T-cell (primary cell): ENCODE data around the gene PIP5K1B. TPM values are rescaled to one million over a fixed set of nuclear protein-coding genes. Genes with fewer than 3 reads are reported as not detected.

Experiments
- ATAC-seq, 4 experiments: fragments of 200-7000 bp in 3 of 4; fragments of 150-1000 bp in 1 of 4; cut with Tn5 transposase; replicated peaks in 1 of 4; 1 replicate in 3 of 4; 2 replicates in 1 of 4; pipeline ENCODE4 v1.10.0; 2021; ENCODE audit warnings: moderate library complexity in 3 of 4, mild to moderate bottlenecking in 2 of 4, moderate number of reproducible peaks in 1 of 4
- CTCF ChIA-PET, 2 donors: fragments of 300-600 bp; sonication (Branson Sonifier 250); formaldehyde crosslinking; loops; one replicate each; lab custom pipeline; 2022; ENCODE audit warnings: antibody characterized with exemption in 2 of 2; lab: Charles Lee
- POLR2A ChIA-PET, 2 donors: fragments of 300-600 bp; sonication (Branson Sonifier 250); formaldehyde crosslinking; loops; one replicate each; lab custom pipeline; 2022; ENCODE audit warnings: antibody characterized with exemption in 2 of 2; lab: Charles Lee
- DNase-seq, 35 experiments: peaks; one replicate each; pipeline versions ENCODE4 v3.0.0 to v3.0.0-alpha.2; 2013 to 2023
- H3K27ac ChIP-seq: one replicate; pipeline ENCODE4 v1.5.1; 2013; ENCODE audit warnings: low read length
- H3K27me3 ChIP-seq, 2 experiments: replicated peaks in 1 of 2; 1 replicate in 1 of 2; 2 replicates in 1 of 2; pipeline versions ENCODE4 v1.6.1 to v1.7.0; 2013; ENCODE audit warnings: low read length in 1 of 2, mixed read lengths in 1 of 2; ENCODE audit not compliant: control insufficient read depth in 2 of 2, insufficient read depth in 2 of 2; ENCODE audit errors: extremely low read depth in 1 of 2
- H3K36me3 ChIP-seq, 2 donors: 1 replicate in 1 of 2; 2 replicates in 1 of 2; pipeline versions ENCODE4 v1.6.1 to v1.7.0; 2013; ENCODE audit warnings: low read length in 1 of 2; ENCODE audit not compliant: control insufficient read depth in 2 of 2, insufficient read depth in 1 of 2; ENCODE audit errors: extremely low read depth in 1 of 2
- H3K4me1 ChIP-seq, 2 experiments: 1 replicate in 1 of 2; 2 replicates in 1 of 2; pipeline versions ENCODE4 v1.6.1 to v1.7.0; 2013; ENCODE audit warnings: low read length in 2 of 2, mixed read lengths in 1 of 2; ENCODE audit not compliant: insufficient read depth in 2 of 2, control insufficient read depth in 1 of 2; ENCODE audit errors: extremely low read depth in 1 of 2
- H3K4me3 ChIP-seq, 2 donors: 1 replicate in 1 of 2; 2 replicates in 1 of 2; pipeline versions ENCODE4 v1.5.1 to v1.7.0; 2013; ENCODE audit warnings: mild to moderate bottlenecking in 2 of 2, low read length in 1 of 2, moderate library complexity in 1 of 2; ENCODE audit not compliant: control insufficient read depth in 1 of 2; ENCODE audit errors: extremely low read depth in 1 of 2
- H3K9me3 ChIP-seq: 2 replicates; pipeline ENCODE4 v1.7.0; 2013
- H3K27ac Mint-ChIP-seq, 2 donors: one replicate each; pipeline ENCODE4 v1.8.0; 2020 to 2021; ENCODE audit warnings: mild to moderate bottlenecking in 2 of 2, mixed read lengths in 2 of 2
- H3K27me3 Mint-ChIP-seq, 2 donors: one replicate each; pipeline ENCODE4 v1.8.0; 2021 to 2022; ENCODE audit warnings: mixed read lengths in 2 of 2
- H3K36me3 Mint-ChIP-seq: one replicate; pipeline ENCODE4 v1.8.0; 2021; ENCODE audit warnings: mixed read lengths
- H3K4me1 Mint-ChIP-seq, 3 donors: one replicate each; pipeline ENCODE4 v1.8.0; 2020 to 2022; ENCODE audit warnings: mixed read lengths in 3 of 3, mild to moderate bottlenecking in 1 of 3
- H3K4me3 Mint-ChIP-seq, 3 donors: one replicate each; pipeline ENCODE4 v1.8.0; 2020 to 2022; ENCODE audit warnings: mild to moderate bottlenecking in 3 of 3, mixed read lengths in 3 of 3, moderate library complexity in 3 of 3
- H3K9me3 Mint-ChIP-seq, 3 donors: one replicate each; pipeline ENCODE4 v1.8.0; 2020 to 2022; ENCODE audit warnings: mixed read lengths in 3 of 3
- WGBS: methylation state at CpG from one replicate; pipeline ENCODE4 v1.1.5; 2013; ENCODE audit warnings: missing lambda C conversion rate; ENCODE audit not compliant: insufficient coverage; 5-methylcytosine and 5-hydroxymethylcytosine counted together
- total RNA-seq, 35 experiments: library from RNA in 6 of 35; stranded (reverse) in 6 of 35; fragments of 120-200 nt in 1 of 35; gene quantifications; one replicate each; pipeline versions ENCODE4 v1.2.1 to v1.2.4 and lab custom pipeline; 2013 to 2026

Gene PIP5K1B
- total RNA-seq, 5 donors from 2014 or later (not counting 1 experiment from before 2014, with no cell fraction given): 0.29 to 1.8 (median 0.95) TPM

- no peaks in the 10 kb centered on the region for H3K9me3 ChIP-seq
- Mint-ChIP-seq H3K36me3 (no peaks in the 10 kb centered on the region), H3K27ac (no peak overlapping the region), H3K4me1 (peaks cover 0 to 2% (median 0%) of the 10 kb centered on the region in 3 donors), H3K4me3 (no peak overlapping the region), H3K27me3 (peaks cover 15 to 25% of the 10 kb centered on the region in 2 donors), H3K9me3 (no peaks in the 10 kb centered on the region)
- ChIA-PET POLR2A (no interaction called here), CTCF (no interaction called here)
- WGBS: 69% methylated on average over 3 of the region's 5 CpGs
- H3K27me3 ChIP-seq: peaks cover 0 to 4% of the 10 kb centered on the region in 2 experiments
- H3K4me3 ChIP-seq: no peak overlapping the region
- no peaks in the 10 kb centered on the region for H3K4me1 ChIP-seq
- H3K27ac ChIP-seq: no peak overlapping the region
- ATAC-seq (no peak), DNase-seq (no peak)
- no peaks in the 10 kb centered on the region for H3K36me3 ChIP-seq
Observed at GRCh38 chr9:68678430-68678829, 26.6 kb upstream of the PIP5K1B start.

GRCh38 chr9:68683433-68683832 is 21.6 kb upstream of the PIP5K1B start:
- Mint-ChIP-seq H3K27me3 (peaks cover 12 to 23% of the 10 kb centered on the region in 2 donors), H3K27ac (no peak overlapping the region), H3K4me3 (no peak overlapping the region), H3K4me1 (peaks cover 0 to under 1% (median 0%) of the 10 kb centered on the region in 3 donors), H3K36me3 (no peaks in the 10 kb centered on the region), H3K9me3 (no peaks in the 10 kb centered on the region)
- 0% methylated on average over 1 of the region's 2 CpGs for WGBS
- no peaks in the 10 kb centered on the region for H3K4me1 ChIP-seq
- CTCF ChIA-PET: interaction anchor here in 1 of 2 donors (0.5 kb wide), 1 partner anchor 1177 kb away, joined by 3 read pairs; no protein-coding TSS in a partner anchor
- ATAC-seq (no peak), DNase-seq (no peak)
- no peaks in the 10 kb centered on the region for H3K27me3 ChIP-seq
- no peaks in the 10 kb centered on the region for H3K36me3 ChIP-seq
- H3K9me3 ChIP-seq: no peaks in the 10 kb centered on the region
- POLR2A ChIA-PET: no interaction called here
- no peak overlapping the region for H3K27ac ChIP-seq
- H3K4me3 ChIP-seq: no peak overlapping the region

DNA sequence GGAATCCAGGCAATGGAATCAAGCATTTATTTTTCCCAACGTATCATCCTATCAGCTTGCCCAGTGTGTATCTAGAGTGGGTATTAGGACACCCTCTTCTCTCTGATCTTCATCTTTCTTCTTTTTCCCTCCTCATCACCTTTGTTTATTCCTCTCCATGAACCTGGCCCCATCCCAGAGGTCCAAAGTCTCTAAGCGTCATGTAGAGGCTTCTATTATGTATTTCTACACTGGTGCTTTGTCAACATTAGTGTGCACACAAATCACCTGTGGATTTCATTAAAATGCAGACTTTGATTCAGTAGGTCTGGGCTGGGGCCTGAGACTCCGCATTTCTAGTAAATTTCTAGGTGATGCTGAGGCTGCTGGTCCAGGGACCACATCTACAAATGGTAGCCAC is 19.8 kb upstream of the PIP5K1B start:
- Mint-ChIP-seq H3K4me1 (no peaks in the 10 kb centered on the region), H3K4me3 (no peak overlapping the region), H3K27ac (no peak overlapping the region), H3K27me3 (peaks cover 15 to 28% of the 10 kb centered on the region in 2 donors), H3K9me3 (no peaks in the 10 kb centered on the region), H3K36me3 (no peaks in the 10 kb centered on the region)
- Histone ChIP-seq H3K27me3 (peaks cover 0 to 3% of the 10 kb centered on the region in 2 experiments), H3K4me3 (no peak overlapping the region), H3K27ac (no peak overlapping the region), H3K36me3 (no peaks in the 10 kb centered on the region), H3K4me1 (no peaks in the 10 kb centered on the region), H3K9me3 (no peaks in the 10 kb centered on the region)
- no CpG with 5 or more reads among the region's 3 CpGs for WGBS
- ChIA-PET CTCF (no interaction called here), POLR2A (no interaction called here)
- no peak for ATAC-seq
- DNase-seq: no peak

GRCh38 chr9:68685770-68686169 is 19.3 kb upstream of the PIP5K1B start:
- H3K4me3 ChIP-seq: no peak overlapping the region
- H3K27ac ChIP-seq: no peak overlapping the region
- no peaks in the 10 kb centered on the region for H3K4me1 ChIP-seq
- WGBS: no CpG with 5 or more reads among the region's 3 CpGs
- peaks cover 0 to 3% of the 10 kb centered on the region in 2 experiments for H3K27me3 ChIP-seq
- no peak overlapping the region for H3K27ac Mint-ChIP-seq
- H3K9me3 ChIP-seq: no peaks in the 10 kb centered on the region
- POLR2A ChIA-PET: no interaction called here
- no peak for ATAC-seq
- H3K36me3 ChIP-seq: no peaks in the 10 kb centered on the region
- peak in 1 of 35 experiments; percentile 4 for DNase-seq
- H3K9me3 Mint-ChIP-seq: no peaks in the 10 kb centered on the region
- H3K4me3 Mint-ChIP-seq: no peak overlapping the region
- H3K4me1 Mint-ChIP-seq: no peaks in the 10 kb centered on the region
- peaks cover 17 to 28% of the 10 kb centered on the region in 2 donors for H3K27me3 Mint-ChIP-seq
- H3K36me3 Mint-ChIP-seq: no peaks in the 10 kb centered on the region
- CTCF ChIA-PET: no interaction called here

GRCh38 chr9:68690088-68690487 is 15.0 kb upstream of the PIP5K1B start:
- Histone ChIP-seq H3K4me1 (no peaks in the 10 kb centered on the region), H3K27me3 (peaks cover 0 to 3% of the 10 kb centered on the region in 2 experiments), H3K27ac (no peak overlapping the region), H3K36me3 (no peaks in the 10 kb centered on the region), H3K9me3 (no peaks in the 10 kb centered on the region), H3K4me3 (no peak overlapping the region)
- ATAC-seq (no peak), DNase-seq (no peak)
- ChIA-PET CTCF (no interaction called here), POLR2A (no interaction called here)
- Mint-ChIP-seq H3K9me3 (no peaks in the 10 kb centered on the region), H3K27ac (no peak overlapping the region), H3K27me3 (peaks cover 22 to 30% of the 10 kb centered on the region in 2 donors), H3K36me3 (no peaks in the 10 kb centered on the region), H3K4me1 (no peaks in the 10 kb centered on the region), H3K4me3 (no peak overlapping the region)
- WGBS: 90% methylated on average over 2 of the region's 6 CpGs

DNA sequence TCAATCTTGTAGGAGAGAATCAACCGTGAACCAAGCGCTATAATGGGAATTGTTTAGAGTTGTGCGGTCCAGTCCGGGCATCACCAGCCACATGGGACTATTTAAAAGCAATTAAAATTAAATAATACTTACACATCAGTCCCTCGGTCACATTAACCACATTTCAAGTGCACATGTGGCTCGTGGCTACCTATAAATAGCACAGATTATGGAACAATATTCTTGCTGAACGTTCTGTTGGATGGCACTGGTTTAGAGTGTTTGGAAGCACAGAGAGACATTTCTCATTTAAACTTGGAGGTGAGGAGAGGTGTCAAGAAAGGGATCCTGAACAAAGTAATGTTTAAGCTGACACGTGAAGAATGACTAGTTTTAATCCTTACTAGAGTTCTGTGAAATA is 12.5 kb upstream of the PIP5K1B start:
- DNase-seq: no peak
- ATAC-seq: no peak
- Mint-ChIP-seq H3K36me3 (no peaks in the 10 kb centered on the region), H3K4me3 (no peak overlapping the region), H3K9me3 (peaks cover 0 to 6% (median 0%) of the 10 kb centered on the region in 3 donors), H3K4me1 (no peaks in the 10 kb centered on the region), H3K27ac (no peak overlapping the region), H3K27me3 (peaks cover 26 to 33% of the 10 kb centered on the region in 2 donors)
- CTCF ChIA-PET: no interaction called here
- no CpG with 5 or more reads among the region's 8 CpGs for WGBS
- H3K9me3 ChIP-seq: no peaks in the 10 kb centered on the region
- H3K4me1 ChIP-seq: no peaks in the 10 kb centered on the region
- no peak overlapping the region for H3K27ac ChIP-seq
- POLR2A ChIA-PET: no interaction called here
- H3K4me3 ChIP-seq: no peak overlapping the region
- H3K27me3 ChIP-seq: peaks cover 0 to 3% of the 10 kb centered on the region in 2 experiments
- H3K36me3 ChIP-seq: no peaks in the 10 kb centered on the region

DNA sequence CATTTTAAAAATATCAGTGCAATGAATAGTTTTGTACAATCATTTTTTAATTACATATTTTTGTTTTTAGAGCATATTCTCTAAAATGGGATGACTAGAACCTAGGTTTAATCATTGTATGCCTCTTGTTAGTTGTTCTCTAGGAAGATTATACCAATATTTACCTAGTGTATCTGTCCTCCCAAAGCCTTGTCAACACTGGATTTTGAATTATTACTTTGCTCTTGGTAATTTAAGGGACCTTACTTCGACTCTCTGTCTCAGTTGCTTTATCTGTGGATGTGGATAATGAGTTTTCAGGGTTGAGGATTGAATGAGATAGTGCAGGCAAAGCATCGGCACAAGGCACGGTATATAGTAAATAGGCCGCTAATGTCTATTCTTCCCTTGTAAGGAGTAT is 10.9 kb upstream of the PIP5K1B start:
- H3K27me3 ChIP-seq: peaks cover 0 to 8% of the 10 kb centered on the region in 2 experiments
- no peak for DNase-seq
- no peaks in the 10 kb centered on the region for H3K36me3 ChIP-seq
- no peaks in the 10 kb centered on the region for H3K9me3 ChIP-seq
- H3K4me1 Mint-ChIP-seq: no peaks in the 10 kb centered on the region
- H3K27ac Mint-ChIP-seq: no peak overlapping the region
- peaks cover 27 to 41% of the 10 kb centered on the region in 2 donors for H3K27me3 Mint-ChIP-seq
- H3K4me3 ChIP-seq: no peak overlapping the region
- no peak for ATAC-seq
- no peak overlapping the region for H3K4me3 Mint-ChIP-seq
- ChIA-PET CTCF (no interaction called here), POLR2A (no interaction called here)
- no peaks in the 10 kb centered on the region for H3K4me1 ChIP-seq
- no peak overlapping the region for H3K27ac ChIP-seq
- H3K36me3 Mint-ChIP-seq: no peaks in the 10 kb centered on the region
- H3K9me3 Mint-ChIP-seq: peaks cover 0 to 6% (median 0%) of the 10 kb centered on the region in 3 donors
- 100% methylated on average over 3 of the region's 4 CpGs for WGBS
